Limb (tissue), 2 donors: ENCODE results near the gene ITGA8.
"Not testable (repeated sequence)": the region's sequence is repeated elsewhere in the genome, so short reads cannot be mapped to it uniquely, and the experiment has no call there.

Experiments used
- DNase-seq, 2 donors: peaks; one replicate each; pipeline ENCODE4 v3.0.0-alpha.2; 2016; ENCODE audit errors: extremely low spot score in 2 of 2

ITGA8 gene

GRCh38 chr10:15504101-15504840 is 215.5 kb downstream of the ITGA8 start:
- no peak for DNase-seq

DNA sequence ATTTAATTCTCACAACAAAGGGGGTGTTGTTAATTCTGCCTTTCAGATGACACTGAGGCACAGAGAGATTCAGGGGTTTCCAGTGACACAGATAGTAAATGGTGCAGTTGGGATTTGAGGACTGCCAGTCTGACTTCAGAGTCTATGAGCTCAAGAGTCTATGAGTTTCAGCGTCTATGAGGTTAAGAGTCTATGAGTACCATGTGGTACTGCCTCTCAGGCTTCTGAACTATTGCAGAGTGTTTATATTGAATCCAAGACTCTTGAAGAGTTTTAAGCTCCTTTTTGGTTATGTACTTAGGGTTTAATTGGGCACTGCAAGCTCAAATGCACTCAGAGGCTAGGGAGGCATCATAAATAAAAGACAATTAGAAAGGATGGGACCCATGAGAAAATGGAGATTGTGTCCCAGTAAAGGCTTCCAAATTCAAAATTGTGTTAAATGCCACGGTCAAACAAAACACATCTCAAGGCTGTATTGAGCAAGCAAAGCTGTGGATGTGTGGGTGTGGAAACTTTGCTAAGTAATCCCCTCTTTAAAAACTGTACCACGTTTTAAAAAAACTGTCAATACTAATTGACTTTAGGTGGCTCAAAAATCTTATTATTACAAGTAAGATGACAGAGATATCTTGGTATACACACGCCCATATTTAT is 224.7 kb downstream of the ITGA8 start:
- DNase-seq: no peak

- DNase-seq: no peak
Measured at GRCh38 chr10:15491856-15492642, 227.7 kb downstream of the ITGA8 start.

DNA sequence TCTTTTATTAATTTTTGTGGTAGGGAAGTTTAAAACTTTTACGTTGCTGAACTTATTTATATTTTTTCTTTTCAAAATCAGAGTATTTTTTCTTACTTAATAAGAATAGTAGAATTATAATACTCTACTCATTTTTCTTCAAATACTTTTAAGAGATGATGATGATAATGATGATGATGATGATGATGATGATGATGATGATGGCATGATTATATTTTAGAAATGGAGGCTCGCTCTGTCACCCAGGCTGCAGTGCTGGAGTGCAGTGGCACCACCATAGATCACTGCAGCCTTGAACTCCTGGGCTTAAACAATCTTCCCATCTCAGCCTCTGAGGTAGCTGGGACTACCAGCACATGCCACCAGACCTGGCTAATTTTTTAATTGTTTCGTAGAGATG is 230.3 kb downstream of the ITGA8 start:
- DNase-seq: no peak

- DNase-seq: no peak
Measured at GRCh38 chr10:15487376-15487775, 232.3 kb downstream of the ITGA8 start.

DNA sequence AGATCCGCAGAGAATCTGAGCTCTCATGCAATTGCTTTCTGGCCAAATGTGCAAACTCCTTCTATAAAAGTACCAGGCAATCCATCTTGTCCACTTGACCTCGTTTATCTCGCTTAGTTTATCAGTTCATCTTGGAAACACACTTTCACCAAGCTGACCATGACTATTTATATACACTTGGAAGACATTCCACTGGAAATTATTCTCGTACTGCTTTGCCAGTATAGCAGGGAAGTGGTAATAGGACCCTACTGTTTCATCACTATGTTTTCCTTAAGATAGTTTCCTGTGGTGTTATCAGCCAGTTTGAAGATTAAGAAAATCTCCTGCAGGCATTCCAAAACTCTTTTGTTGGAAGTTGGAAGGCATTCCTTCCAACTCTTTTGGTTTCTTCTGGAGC is 233.3 kb downstream of the ITGA8 start:
- DNase-seq: no peak

- no peak for DNase-seq
Measured at GRCh38 chr10:15485684-15486316, 233.9 kb downstream of the ITGA8 start.

- DNase-seq: no peak
Measured at GRCh38 chr10:15485027-15485426, 234.7 kb downstream of the ITGA8 start.

- DNase-seq: no peak
Measured at GRCh38 chr10:15484128-15484527, 235.6 kb downstream of the ITGA8 start.

DNA sequence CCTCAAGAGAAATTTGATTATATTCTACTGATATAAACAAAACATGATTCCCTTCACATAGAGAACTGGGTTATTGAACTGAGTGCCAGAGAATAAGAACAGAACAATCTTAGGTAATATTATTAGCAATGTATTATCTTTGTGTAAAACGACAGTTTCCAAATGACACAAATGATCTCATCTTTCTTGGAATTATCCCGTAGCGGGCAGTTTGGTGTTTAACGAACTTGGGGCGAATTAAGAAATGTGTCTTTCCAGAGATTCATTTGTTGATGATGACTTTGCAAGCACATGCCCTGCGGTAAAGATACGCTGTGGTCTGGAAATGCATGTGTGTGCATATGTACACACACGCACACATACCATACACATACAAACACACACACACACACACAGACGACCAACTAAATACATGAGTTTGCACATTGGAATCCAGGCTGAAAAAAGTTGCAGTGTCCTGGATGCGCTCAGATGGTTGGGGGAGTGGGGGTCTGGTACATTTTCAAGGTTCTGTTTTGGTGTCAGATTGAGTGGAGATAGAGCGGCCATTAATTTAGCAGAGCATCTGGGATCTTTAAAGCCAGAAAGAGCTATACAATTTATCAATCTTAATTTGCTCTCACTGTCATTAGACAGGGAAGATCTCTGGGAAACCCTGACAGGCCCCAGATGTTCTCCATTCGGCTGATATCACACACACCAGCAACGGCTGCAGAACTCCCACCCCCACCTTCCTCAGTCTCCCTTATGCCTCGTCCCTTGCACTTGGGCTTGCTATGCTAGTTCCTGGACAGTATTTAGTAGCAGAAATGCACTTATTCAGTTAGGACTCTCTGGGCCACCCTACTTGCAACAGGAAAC is 236.3 kb downstream of the ITGA8 start:
- DNase-seq: no peak

GRCh38 chr10:15482156-15482555 is 237.6 kb downstream of the ITGA8 start:
- no peak for DNase-seq

GRCh38 chr10:15478950-15479349 is 240.8 kb downstream of the ITGA8 start:
- DNase-seq: no peak

- no peak for DNase-seq
Measured at GRCh38 chr10:15478429-15478828, 241.3 kb downstream of the ITGA8 start.

GRCh38 chr10:15476337-15476736 is 243.4 kb downstream of the ITGA8 start:
- no peak for DNase-seq

- not testable (repeated sequence) for DNase-seq
Measured at GRCh38 chr10:15475439-15475838, 244.3 kb downstream of the ITGA8 start.

DNA sequence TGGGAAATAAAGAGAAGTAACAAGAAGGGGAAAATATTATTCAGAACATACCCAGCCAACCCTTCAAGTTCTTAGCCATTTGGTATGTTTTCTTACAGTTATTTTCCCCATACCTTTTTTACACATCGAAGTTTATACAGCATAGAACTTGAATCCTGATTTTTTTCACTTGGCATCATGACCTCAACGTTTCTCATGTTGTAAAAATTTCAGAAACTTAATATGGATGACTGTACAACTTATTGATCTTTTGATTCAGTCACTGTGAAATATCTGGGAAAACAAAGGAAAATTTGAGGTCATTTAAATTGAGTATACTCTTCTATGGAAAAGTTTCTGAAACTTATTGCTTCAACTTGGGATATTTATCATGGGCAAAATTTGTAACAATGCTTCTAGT is 245.1 kb downstream of the ITGA8 start:
- DNase-seq: no peak

GRCh38 chr10:15473396-15473767 is 246.3 kb downstream of the ITGA8 start:
- no peak for DNase-seq

- DNase-seq: no peak
Measured at GRCh38 chr10:15472431-15473395, 247.0 kb downstream of the ITGA8 start.

DNA sequence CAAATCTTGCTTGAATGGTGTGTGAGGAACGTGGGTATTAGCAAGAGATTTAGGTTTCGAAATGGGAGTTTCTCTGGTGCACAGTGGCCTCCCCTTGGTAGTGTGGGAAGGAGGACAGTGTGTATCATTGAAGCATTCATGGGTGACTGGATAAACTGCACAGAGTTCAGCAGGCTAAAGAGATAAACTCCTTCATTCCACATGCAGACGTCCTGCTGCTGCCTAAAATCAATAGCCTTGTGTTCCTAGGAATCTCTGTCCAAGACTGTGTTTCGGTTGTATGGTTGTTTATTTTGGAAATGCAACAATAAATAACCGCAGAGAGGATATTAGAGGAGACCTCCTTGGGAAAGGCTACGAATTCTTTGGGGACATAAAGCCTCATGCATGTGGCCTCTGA is 247.7 kb downstream of the ITGA8 start:
- no peak for DNase-seq

- no peak for DNase-seq
Measured at GRCh38 chr10:15469111-15469510, 250.6 kb downstream of the ITGA8 start.
